SU-DHL-6 (cell line): ENCODE data around the gene CNPY4.

Experiments
- CTCF ChIP-seq: fragments of 200-600 bp; sonication (generic); IDR thresholded peaks from one replicate; pipeline ENCODE4 v1.5.1; 2017; ENCODE audit warnings: antibody characterized with exemption, mild to moderate bottlenecking, low read length, moderate library complexity; ENCODE audit not compliant: insufficient read depth, poor library complexity, severe bottlenecking
- EZH2phosphoT487 ChIP-seq: fragments of 200-600 bp; sonication (generic), shearing (Covaris generic); conservative IDR thresholded peaks from 2 replicates; pipeline ENCODE4 v1.6.1; 2018; ENCODE audit warnings: mild to moderate bottlenecking, antibody characterized with exemption, low read length, moderate library complexity, mixed read lengths

DNA sequence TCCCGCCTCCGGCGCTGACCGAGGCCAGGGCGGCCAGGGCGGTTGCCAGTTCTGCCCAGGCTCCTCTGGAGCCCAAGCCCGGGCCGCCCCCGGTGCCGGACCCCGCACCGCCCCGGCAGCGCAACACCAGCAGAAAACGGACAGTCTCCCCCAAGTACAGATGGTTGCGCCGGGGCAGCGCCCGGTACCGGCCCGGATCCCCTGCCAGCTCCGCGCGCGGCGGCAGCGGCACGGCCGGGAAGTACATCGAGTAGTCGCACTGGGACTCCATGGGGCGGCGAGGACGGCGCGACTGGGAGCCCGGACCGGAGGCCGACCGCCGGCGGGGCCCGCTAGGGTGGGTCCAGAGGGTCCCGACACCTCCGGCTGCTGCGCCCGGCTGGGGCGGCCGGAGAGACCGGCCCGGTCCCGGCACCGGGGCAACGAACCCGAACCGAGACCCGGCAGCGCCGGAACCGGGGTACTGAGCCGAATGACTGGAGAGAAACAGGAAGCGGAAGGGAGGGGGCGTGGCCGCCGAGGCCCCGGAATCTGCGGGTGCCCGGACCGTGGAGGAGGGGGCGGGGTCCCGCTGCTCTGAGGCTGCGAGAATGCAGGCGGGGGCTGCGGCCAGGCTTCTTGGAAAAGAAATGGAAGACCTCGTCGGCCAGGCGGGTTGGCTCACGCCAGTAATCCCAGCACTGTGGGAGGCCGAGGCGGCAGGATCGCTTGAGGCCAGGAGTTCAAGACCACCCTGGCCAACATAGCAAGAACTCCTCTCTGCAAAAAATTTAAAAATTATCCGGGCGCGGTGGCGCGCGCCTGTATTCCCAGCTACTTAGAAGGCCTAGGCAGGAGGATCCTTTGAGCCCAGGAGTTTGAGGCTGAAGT is 39.0 kb downstream of the CNPY4 start, which contains the start of gene TRAPPC14:
- TF ChIP-seq CTCF (no peak), EZH2phosphoT487 (no peak)
